ENCODE data around the gene ALDH7A1. TPM values are rescaled to one million over a fixed set of nuclear protein-coding genes. Genes with fewer than 3 reads are reported as not detected.

ALDH7A1 gene
- total RNA-seq, 2 experiments from 2014 or later, result 1.6 to 2.1 TPM

GRCh38 chr5:126631920-126632319, 36.9 kb upstream of the ALDH7A1 start:
- ATAC-seq (ENCODE audit: poor library complexity), result no peak
- Histone ChIP-seq H3K9me3 (ENCODE audit: control insufficient read depth in 1 of 2, insufficient read depth in 1 of 2, low read length in 2 of 2) (no peaks in the 10 kb centered on the region), H3K27me3 (ENCODE audit: control insufficient read depth in 1 of 2, insufficient read depth in 2 of 2, low read length in 2 of 2) (no peaks in the 10 kb centered on the region), H3K27ac (ENCODE audit: low read depth in 1 of 2, low read length in 2 of 2) (no peak overlapping the region), H3K4me3 (ENCODE audit: low read length) (no peak overlapping the region), H3K4me1 (ENCODE audit: insufficient read depth, low read length) (no peaks in the 10 kb centered on the region), H3K36me3 (ENCODE audit: insufficient read depth, low read length) (no peaks in the 10 kb centered on the region)
- POLR2A ChIA-PET, result no interaction called here
- H3K36me3 Mint-ChIP-seq (ENCODE audit: low read depth), result no peaks in the 10 kb centered on the region
- no peaks in the 10 kb centered on the region for H3K4me1 Mint-ChIP-seq (ENCODE audit: low read depth)
- H3K9me3 Mint-ChIP-seq, result no peaks in the 10 kb centered on the region
- CTCF ChIA-PET, result no interaction called here
- no peak for DNase-seq
- H3K27ac Mint-ChIP-seq, result no peak overlapping the region
- H3K27me3 Mint-ChIP-seq, result no peaks in the 10 kb centered on the region
- no peak for TF ChIP-seq CTCF (IDR thresholded peaks at IDR 0.05)
- no peak overlapping the region for H3K4me3 Mint-ChIP-seq
- intact Hi-C loops (cut with DNase I, micrococcal nuclease), result no loop called here

GRCh38 chr5:126628102-126628501, 33.1 kb upstream of the ALDH7A1 start:
- Histone ChIP-seq H3K27ac (ENCODE audit: low read depth in 1 of 2, low read length in 2 of 2) (no peak overlapping the region), H3K9me3 (ENCODE audit: control insufficient read depth in 1 of 2, insufficient read depth in 1 of 2, low read length in 2 of 2) (no peaks in the 10 kb centered on the region), H3K4me1 (ENCODE audit: insufficient read depth, low read length) (no peaks in the 10 kb centered on the region), H3K4me3 (ENCODE audit: low read length) (no peak overlapping the region), H3K27me3 (ENCODE audit: control insufficient read depth in 1 of 2, insufficient read depth in 2 of 2, low read length in 2 of 2) (no peaks in the 10 kb centered on the region), H3K36me3 (ENCODE audit: insufficient read depth, low read length) (peaks cover 21% of the 10 kb centered on the region)
- no peak for DNase-seq
- Mint-ChIP-seq H3K9me3 (no peaks in the 10 kb centered on the region), H3K4me3 (no peak overlapping the region), H3K36me3 (ENCODE audit: low read depth) (peaks cover 30% of the 10 kb centered on the region), H3K27me3 (no peaks in the 10 kb centered on the region), H3K4me1 (ENCODE audit: low read depth) (no peaks in the 10 kb centered on the region), H3K27ac (no peak overlapping the region)
- no peak for TF ChIP-seq CTCF (IDR thresholded peaks at IDR 0.05)
- CTCF ChIA-PET, result no interaction called here
- ATAC-seq (ENCODE audit: poor library complexity), result no peak
- POLR2A ChIA-PET, result no interaction called here
- intact Hi-C loops (cut with DNase I, micrococcal nuclease), result no loop called here

- ATAC-seq (ENCODE audit: poor library complexity) (no peak), DNase-seq (peak in 1 of 14 experiments; percentile 15)
- CTCF ChIA-PET, result no interaction called here
- Mint-ChIP-seq H3K27me3 (no peaks in the 10 kb centered on the region), H3K27ac (no peak overlapping the region), H3K36me3 (ENCODE audit: low read depth) (peaks cover 50% of the 10 kb centered on the region), H3K9me3 (no peaks in the 10 kb centered on the region), H3K4me3 (no peak overlapping the region), H3K4me1 (ENCODE audit: low read depth) (no peaks in the 10 kb centered on the region)
- Histone ChIP-seq H3K9me3 (ENCODE audit: control insufficient read depth in 1 of 2, insufficient read depth in 1 of 2, low read length in 2 of 2) (no peaks in the 10 kb centered on the region), H3K4me1 (ENCODE audit: insufficient read depth, low read length) (no peaks in the 10 kb centered on the region), H3K4me3 (ENCODE audit: low read length) (no peak overlapping the region), H3K27ac (ENCODE audit: low read depth in 1 of 2, low read length in 2 of 2) (no peak overlapping the region), H3K27me3 (ENCODE audit: control insufficient read depth in 1 of 2, insufficient read depth in 2 of 2, low read length in 2 of 2) (no peaks in the 10 kb centered on the region), H3K36me3 (ENCODE audit: insufficient read depth, low read length) (peaks cover 37% of the 10 kb centered on the region)
- no peak for TF ChIP-seq CTCF (IDR thresholded peaks at IDR 0.05)
- intact Hi-C loops (cut with DNase I, micrococcal nuclease), result no loop called here
- POLR2A ChIA-PET, result no interaction called here
Observed at GRCh38 chr5:126624534-126624933, 29.5 kb upstream of the ALDH7A1 start.
